Activated CD8-positive, alpha-beta T cell treated with anti-CD3 and anti-CD28 coated beads, Interleukin-2, amount 10 ng/mL, durations not matched to agents 7 days and 5 days (primary cell): Measurements from ENCODE around the gene MED16. TPM values are rescaled to one million over a fixed set of nuclear protein-coding genes. Genes with fewer than 3 reads are reported as not detected.
"Not testable (repeated sequence)": the region's sequence is repeated elsewhere in the genome, so short reads cannot be mapped to it uniquely, and the experiment has no call there.

Experiments
- ATAC-seq: fragments of 150-1000 bp; cut with Tn5 transposase; one replicate; pipeline ENCODE4 v1.10.0; 2021; ENCODE audit warnings: moderate library complexity
- CTCF ChIA-PET: fragments of 350-600 bp; sonication (Branson Sonifier 250); formaldehyde crosslinking; loops from one replicate; lab custom pipeline; 2021; ENCODE audit warnings: antibody characterized with exemption; lab: Charles Lee
- POLR2A ChIA-PET: fragments of 350-600 bp; sonication (Branson Sonifier 250); formaldehyde crosslinking; loops from one replicate; lab custom pipeline; 2021; ENCODE audit warnings: antibody characterized with exemption; lab: Charles Lee
- DNase-seq: peaks from one replicate; pipeline ENCODE4 v3.0.0-alpha.2; 2020
- H3K27ac Mint-ChIP-seq: one replicate; pipeline ENCODE4 v1.8.0; 2021; ENCODE audit warnings: mild to moderate bottlenecking, mixed read lengths
- H3K27me3 Mint-ChIP-seq: one replicate; pipeline ENCODE4 v1.8.0; 2021; ENCODE audit warnings: low read depth, mixed read lengths
- H3K36me3 Mint-ChIP-seq: one replicate; pipeline ENCODE4 v1.8.0; 2021; ENCODE audit warnings: low read depth, mixed read lengths
- H3K4me1 Mint-ChIP-seq: one replicate; pipeline ENCODE4 v1.8.0; 2021; ENCODE audit warnings: low read depth, mixed read lengths
- H3K4me3 Mint-ChIP-seq: one replicate; pipeline ENCODE4 v1.8.0; 2021; ENCODE audit warnings: mild to moderate bottlenecking, mixed read lengths
- H3K9me3 Mint-ChIP-seq: one replicate; pipeline ENCODE4 v1.8.0; 2022; ENCODE audit warnings: mixed read lengths; ENCODE audit not compliant: insufficient read depth
- total RNA-seq, 2 experiments: library from RNA; stranded (reverse); gene quantifications; one replicate each; pipeline ENCODE4 v1.2.3, GENCODE V29; 2021

MED16 gene
- total RNA-seq, 2 experiments from 2014 or later, result 55.9 to 60.4 TPM

DNA sequence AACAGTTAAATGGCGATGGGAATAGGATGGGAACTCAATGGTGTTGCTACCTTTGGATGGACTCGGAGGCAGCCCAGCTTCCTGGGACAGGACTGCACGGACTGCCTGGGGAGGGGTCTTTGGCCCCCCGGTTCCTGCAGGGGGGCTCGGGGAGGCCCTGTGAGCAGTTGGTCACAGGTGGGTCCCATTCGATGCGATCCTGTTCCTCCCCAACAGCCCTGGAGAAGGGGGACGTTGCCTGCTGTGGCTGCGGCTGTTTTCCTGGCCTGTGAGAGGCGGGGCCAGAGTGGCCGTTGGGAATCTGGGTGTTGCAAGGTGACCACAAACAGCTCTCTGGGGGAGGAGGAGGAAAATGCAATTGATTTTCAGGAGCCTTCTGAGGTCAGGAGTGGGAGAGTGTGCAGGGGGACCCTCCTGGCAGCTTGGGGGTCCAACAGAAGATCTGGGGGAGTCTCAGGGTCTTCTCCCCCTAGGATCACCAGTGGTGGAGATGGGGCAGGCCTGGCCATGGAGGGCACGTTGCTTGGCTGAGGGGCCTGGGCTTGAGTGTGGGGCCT lies 69.3 kb downstream of the MED16 start:
- DNase-seq (no peak), ATAC-seq (no peak)
- CTCF ChIA-PET, result interaction anchor here (0.6 kb wide), 1 partner anchor 83 kb away, joined by 4 read pairs; no protein-coding TSS in a partner anchor
- H3K4me3 Mint-ChIP-seq, result no peak overlapping the region
- H3K36me3 Mint-ChIP-seq, result no peaks in the 10 kb centered on the region
- H3K4me1 Mint-ChIP-seq, result no peaks in the 10 kb centered on the region
- no peaks in the 10 kb centered on the region for H3K9me3 Mint-ChIP-seq
- H3K27ac Mint-ChIP-seq, result no peak overlapping the region
- H3K27me3 Mint-ChIP-seq, result peaks cover 11% of the 10 kb centered on the region
- POLR2A ChIA-PET, result no interaction called here

DNA sequence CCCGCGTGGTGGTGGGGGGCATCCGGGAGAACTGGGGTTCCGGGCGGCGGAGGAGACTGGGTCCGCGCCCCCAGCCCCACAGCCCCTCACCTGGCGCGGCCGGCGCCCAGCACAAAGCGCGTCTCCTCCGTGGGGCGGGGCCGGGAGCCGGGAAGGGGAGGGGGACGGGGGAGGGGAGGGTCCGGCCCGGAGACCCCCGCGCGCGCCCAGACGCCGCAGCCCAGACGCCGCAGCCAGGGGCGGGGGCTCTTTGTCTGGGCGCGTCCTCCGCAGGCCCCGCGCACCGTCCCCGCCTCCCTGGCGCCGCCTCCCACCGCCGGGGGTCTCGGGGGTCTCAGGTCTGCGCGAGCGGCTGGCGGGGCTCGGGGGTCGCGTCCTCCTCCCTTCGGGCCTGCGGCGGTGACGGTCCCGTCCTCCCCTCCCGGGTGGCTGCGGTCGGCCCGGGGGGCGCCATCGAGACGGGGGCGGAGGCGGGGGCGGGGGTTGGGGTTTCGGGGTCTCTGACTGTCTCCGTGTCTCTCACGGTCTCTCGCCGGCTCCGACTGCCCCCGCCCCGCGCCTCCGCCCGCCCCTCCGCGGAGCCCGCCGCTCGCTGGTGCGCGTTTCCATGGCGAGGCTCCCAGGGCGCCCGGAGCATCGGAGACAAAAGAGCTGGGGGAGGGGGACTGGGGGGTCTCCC lies 71.0 kb downstream of the MED16 start, which contains the start of gene PLPPR3:
TSS of gene PLPPR3 (minus strand) at position 131 of the 679 bp plus-strand sequence. CDS start 396 bp downstream, outside the sequence.
- DNase-seq, result no peak

DNA sequence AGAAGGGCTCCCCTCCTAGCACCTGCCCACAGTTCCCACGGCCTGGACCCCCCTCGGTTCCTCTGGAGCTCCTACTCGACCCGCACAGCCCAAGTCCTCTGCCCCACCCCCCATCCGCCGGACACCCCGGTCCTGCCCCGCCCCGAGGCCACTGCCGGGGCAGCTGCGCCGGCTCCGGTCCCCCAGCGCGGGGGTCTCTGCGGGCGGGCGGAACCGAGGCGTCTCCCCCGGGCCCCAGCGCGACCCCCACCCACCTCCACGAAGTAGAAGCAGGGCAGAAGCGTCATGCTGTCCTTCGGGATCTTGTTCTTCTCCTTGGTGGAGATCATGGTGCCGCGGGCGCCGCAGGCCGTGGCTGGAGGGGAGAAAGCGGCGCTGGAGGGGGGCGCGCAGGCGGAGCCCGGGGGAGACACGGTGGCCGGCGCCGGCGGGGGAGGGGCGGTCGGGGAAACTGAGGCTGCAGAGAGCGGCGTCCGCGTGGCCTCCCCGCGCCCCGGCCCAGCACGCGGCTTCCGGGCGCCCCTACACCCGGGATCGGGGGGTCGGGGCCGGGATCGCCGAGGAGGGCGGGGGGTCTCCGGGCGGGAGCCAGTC lies 71.7 kb downstream of the MED16 start:
- Mint-ChIP-seq H3K4me3 (no peak overlapping the region), H3K27ac (no peak overlapping the region), H3K9me3 (no peaks in the 10 kb centered on the region), H3K36me3 (peaks cover 4% of the 10 kb centered on the region), H3K27me3 (peaks cover 11% of the 10 kb centered on the region), H3K4me1 (no peaks in the 10 kb centered on the region)
- ChIA-PET POLR2A (no interaction called here), CTCF (no interaction called here)
- DNase-seq (no peak), ATAC-seq (no peak)

More for the DNA sequence above, 71.0 kb downstream of the MED16 start, which contains the start of gene PLPPR3:
- ChIA-PET POLR2A (no interaction called here), CTCF (no interaction called here)
- no peak within 1 kb of the TSS for H3K4me3 Mint-ChIP-seq
- H3K27me3 Mint-ChIP-seq, result peaks cover 11% of the 10 kb centered on the region
- H3K27ac Mint-ChIP-seq, result no peak within 1 kb of the TSS
- H3K9me3 Mint-ChIP-seq, result no peaks in the 10 kb centered on the region
- no peak for ATAC-seq
- H3K4me1 Mint-ChIP-seq, result no peaks in the 10 kb centered on the region
- no peaks in the 10 kb centered on the region for H3K36me3 Mint-ChIP-seq

DNA sequence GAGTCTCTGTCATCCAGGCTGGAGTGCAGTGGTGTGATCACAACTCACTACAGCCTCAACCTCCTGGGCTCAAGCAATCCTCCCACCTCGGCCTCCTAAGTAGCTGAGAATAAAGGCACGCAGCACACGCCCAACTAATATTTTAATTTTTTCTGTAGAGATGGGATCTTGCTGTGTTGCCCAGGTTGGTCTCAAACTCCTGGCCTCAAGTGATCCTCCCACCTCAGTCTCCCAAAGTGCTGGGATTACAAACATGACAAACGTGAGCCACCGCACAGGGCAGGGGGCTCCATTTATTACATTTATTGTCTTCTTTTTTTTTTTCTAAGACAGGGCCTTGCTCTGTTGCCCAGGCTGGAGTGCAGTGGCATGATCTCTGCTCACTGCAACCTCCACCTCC lies 72.8 kb downstream of the MED16 start:
- H3K4me1 Mint-ChIP-seq, DNase-seq, H3K9me3 Mint-ChIP-seq, CTCF ChIA-PET, ATAC-seq, POLR2A ChIA-PET, H3K27ac Mint-ChIP-seq, H3K4me3 Mint-ChIP-seq: not testable (repeated sequence)
- Mint-ChIP-seq H3K27me3 (peaks cover 11% of the 10 kb centered on the region), H3K36me3 (peaks cover 11% of the 10 kb centered on the region)

Other genes with a start within 250 kb of the MED16 start
- 10 to 100 TPM; 71.3 to 78.4 TPM for gene RNF126, start 230.0 kb downstream of the MED16 start, total RNA-seq
- 1 to 10 TPM; 2.2 to 3.0 TPM for gene FSTL3, start 216.8 kb downstream of the MED16 start, total RNA-seq
- not detected for gene PRSS57, start 197.7 kb downstream of the MED16 start, total RNA-seq
- gene PALM, start 184.3 kb downstream of the MED16 start, total RNA-seq, result not detected
- gene MISP, start 142.1 kb downstream of the MED16 start, total RNA-seq, result not detected
- gene PTBP1, start 95.7 kb downstream of the MED16 start, total RNA-seq, result 100 to 1,000 TPM; 524 to 526 TPM
- gene PLPPR3, start 71.2 kb downstream of the MED16 start, total RNA-seq, result not detected
- gene AZU1, start 65.3 kb downstream of the MED16 start, total RNA-seq, result not detected
- gene PRTN3, start 52.2 kb downstream of the MED16 start, total RNA-seq, result not detected
- gene ELANE, start 40.9 kb downstream of the MED16 start, total RNA-seq, result not detected
- gene CFD, start 33.5 kb downstream of the MED16 start, total RNA-seq, result 1 to 10 TPM; 2.1 to 2.2 TPM
- gene RNU6-9, start 297 bp upstream of the MED16 start, total RNA-seq, result not detected
- gene R3HDM4, start 20.0 kb upstream of the MED16 start, total RNA-seq, result 10 to 100 TPM; 75.9 to 76.7 TPM
- gene KISS1R, start 24.1 kb upstream of the MED16 start, total RNA-seq, result 1 to 10 TPM in 1 of 2 experiments, under 1 TPM in 1; 0.55 to 1.1 TPM
- 10 to 100 TPM; 26.7 to 27.7 TPM for gene ARID3A, start 32.8 kb upstream of the MED16 start, total RNA-seq
- 10 to 100 TPM; 51.5 to 53.0 TPM for gene WDR18, start 91.2 kb upstream of the MED16 start, total RNA-seq
- not detected for gene GRIN3B, start 107.2 kb upstream of the MED16 start, total RNA-seq
- 100 to 1,000 TPM; 153 to 160 TPM for gene TMEM259, start 127.9 kb upstream of the MED16 start, total RNA-seq
- gene RNU6-2, start 128.3 kb upstream of the MED16 start, total RNA-seq, result not detected
- gene CNN2, start 133.4 kb upstream of the MED16 start, total RNA-seq, result 100 to 1,000 TPM; 417 to 455 TPM
- 10 to 100 TPM; 76.6 to 77.5 TPM for gene ABCA7, start 146.9 kb upstream of the MED16 start, total RNA-seq
- gene ARHGAP45, start 174.0 kb upstream of the MED16 start, total RNA-seq, result 100 to 1,000 TPM; 433 to 445 TPM
- 100 to 1,000 TPM; 176 to 177 TPM for gene POLR2E, start 202.2 kb upstream of the MED16 start, total RNA-seq
- 100 to 1,000 TPM; 174 to 177 TPM for gene GPX4, start 210.8 kb upstream of the MED16 start, total RNA-seq